Left colon (tissue), 2 donors: ENCODE results near the gene TTBK1. TPM values are rescaled to one million over a fixed set of nuclear protein-coding genes. Genes with fewer than 3 reads are reported as not detected.

Source experiments
- ATAC-seq: fragments of 200-7000 bp; cut with Tn5 transposase; one replicate; pipeline ENCODE4 v1.9.1; 2020; ENCODE audit warnings: mild to moderate bottlenecking, moderate library complexity
- DNase-seq, 2 donors: peaks; one replicate each; pipeline ENCODE4 v3.0.0-alpha.2; 2020
- intact Hi-C, 2 donors: fragments of 100-400 bp; cut with DNase I in 1 of 2; cut with micrococcal nuclease in 1 of 2; formaldehyde crosslinking; loops; one replicate each; pipeline versions ENCODE4 v1.11.2 to v1.14.0; 2022; cut with DNase I, micrococcal nuclease
- total RNA-seq, 2 donors: library from RNA; stranded (reverse); fragmentation: NEBNext Ultra II Directional; extraction: Animal tissue kit (Norgen Biotek cat#: 25700); gene quantifications; one replicate each; pipeline ENCODE4 v1.2.1, GENCODE V29; 2021
- donor health status: DM: no; HTN: no; CAD: no.
- donor health status: DM: yes; HTN: yes; CAD: no.

The TTBK1 gene
- total RNA-seq, 2 donors from 2014 or later, result 0.18 to 0.53 TPM

- DNase-seq (no peak), ATAC-seq (no peak)
- intact Hi-C loops, result loop anchor here (10.0 kb wide), 2 partner anchors 70 to 240 kb away; no protein-coding TSS in a partner anchor
Observed at GRCh38 chr6:43264599-43265145, 21.4 kb downstream of the TTBK1 start.

GRCh38 chr6:43265564-43265963 is 22.3 kb downstream of the TTBK1 start:
- intact Hi-C loops, result loop anchor here (10.0 kb wide), 2 partner anchors 69 to 239 kb away; no protein-coding TSS in a partner anchor
- DNase-seq, result no peak

GRCh38 chr6:43267619-43268354 is 24.5 kb downstream of the TTBK1 start:
- ATAC-seq (peak; percentile 46), DNase-seq (peak; percentile 57 to 69)
- intact Hi-C loops, result loop anchor here (10.0 kb wide), 2 partner anchors 67 to 237 kb away; no protein-coding TSS in a partner anchor

More at GRCh38 chr6:43265564-43265963, 22.3 kb downstream of the TTBK1 start:
- no peak for ATAC-seq

GRCh38 chr6:43268355-43268700 is 25.0 kb downstream of the TTBK1 start:
- ATAC-seq, result no peak
- peak; percentile 21 to 49 for DNase-seq
- intact Hi-C loops, result loop anchor here (10.0 kb wide), 2 partner anchors 66 to 236 kb away; no protein-coding TSS in a partner anchor

- DNase-seq, result peak in 1 of 2 donors; percentile 12
- intact Hi-C loops, result loop anchor here (10.0 kb wide), 2 partner anchors 66 to 236 kb away; no protein-coding TSS in a partner anchor
- ATAC-seq, result no peak
Observed at GRCh38 chr6:43268782-43269272, 25.5 kb downstream of the TTBK1 start.

GRCh38 chr6:43269273-43270007 is 26.2 kb downstream of the TTBK1 start:
- peak; percentile 64 for ATAC-seq
- intact Hi-C loops, result loop anchor here (10.0 kb wide), 2 partner anchors 65 to 235 kb away; no protein-coding TSS in a partner anchor
- DNase-seq, result peak; percentile 70 to 84

- intact Hi-C loops, result no loop called here
- ATAC-seq, result no peak
- DNase-seq, result no peak
Observed at GRCh38 chr6:43271103-43271815, 28.0 kb downstream of the TTBK1 start.

- intact Hi-C loops, result no loop called here
- no peak for DNase-seq
- no peak for ATAC-seq
Observed at GRCh38 chr6:43271944-43272343, 28.7 kb downstream of the TTBK1 start.

GRCh38 chr6:43273707-43274106 is 30.4 kb downstream of the TTBK1 start:
- DNase-seq (peak in 1 of 2 donors; percentile 23), ATAC-seq (no peak)
- intact Hi-C loops, result no loop called here

GRCh38 chr6:43274127-43274915 is 31.0 kb downstream of the TTBK1 start:
- intact Hi-C loops, result no loop called here
- ATAC-seq, result no peak
- peak in 1 of 2 donors; percentile 23 for DNase-seq

GRCh38 chr6:43274916-43275597 is 31.8 kb downstream of the TTBK1 start:
- peak; percentile 72 to 86 for DNase-seq
- intact Hi-C loops, result no loop called here
- ATAC-seq, result peak; percentile 42

GRCh38 chr6:43275801-43276576 is 32.7 kb downstream of the TTBK1 start:
- peak in 1 of 2 donors; percentile 32 for DNase-seq

GRCh38 chr6:43276577-43277305 is 33.5 kb downstream of the TTBK1 start:
- intact Hi-C loops, result no loop called here
- DNase-seq (peak; percentile 70 to 83), ATAC-seq (peak; percentile 62)

More at GRCh38 chr6:43275801-43276576, 32.7 kb downstream of the TTBK1 start:
- intact Hi-C loops, result no loop called here
- ATAC-seq, result no peak

- intact Hi-C loops, result no loop called here
- DNase-seq (peak in 1 of 2 donors; percentile 16), ATAC-seq (no peak)
Observed at GRCh38 chr6:43277306-43277642, 34.0 kb downstream of the TTBK1 start.

- DNase-seq (peak; percentile 77 to 87), ATAC-seq (peak; percentile 67)
- intact Hi-C loops, result no loop called here
Observed at GRCh38 chr6:43277643-43278523, 34.6 kb downstream of the TTBK1 start.
